Transverse colon (tissue), 4 donors: Measurements from ENCODE around the gene FCRL4. TPM values are rescaled to one million over a fixed set of nuclear protein-coding genes. Genes with fewer than 3 reads are reported as not detected.
"Not testable (repeated sequence)": the region's sequence is repeated elsewhere in the genome, so short reads cannot be mapped to it uniquely, and the experiment has no call there.

Source experiments
- DNase-seq: peaks from one replicate; pipeline ENCODE4 v3.0.0-alpha.2; 2019
- H3K27ac ChIP-seq, 4 donors: fragments of 200-600 bp; sonication (generic); 2 replicates each; pipeline ENCODE4 v1.5.1; 2016 to 2018; ENCODE audit warnings: inconsistent platforms in 4 of 4
- H3K27me3 ChIP-seq: fragments of 200-600 bp; sonication (generic); 2 replicates; pipeline ENCODE4 v1.5.1; 2017; ENCODE audit warnings: inconsistent platforms
- H3K36me3 ChIP-seq, 4 donors: fragments of 200-600 bp; sonication (generic); 2 replicates each; pipeline ENCODE4 v1.5.1; 2017 to 2019; ENCODE audit warnings: inconsistent platforms in 4 of 4
- H3K4me1 ChIP-seq, 4 donors: fragments of 200-600 bp; sonication (generic); 2 replicates each; pipeline ENCODE4 v1.5.1; 2017 to 2020; ENCODE audit warnings: inconsistent platforms in 4 of 4
- H3K4me3 ChIP-seq, 4 donors: fragments of 200-600 bp; sonication (generic); 1 replicate in 1 of 4; 2 replicates in 3 of 4; pipeline versions ENCODE4 v1.5.1 to v1.6.1; 2017 to 2019; ENCODE audit warnings: inconsistent platforms in 4 of 4
- H3K9me3 ChIP-seq, 2 donors: fragments of 200-600 bp; sonication (generic); 2 replicates each; pipeline ENCODE4 v1.5.1; 2017 to 2019; ENCODE audit warnings: inconsistent platforms in 2 of 2
- CTCF ChIP-seq, 5 experiments: fragments of 200-600 bp in 3 of 5; fragments of 450-650 bp in 2 of 5; sonication (generic) in 3 of 5; IDR thresholded peaks; 1 replicate in 2 of 5; 2 replicates in 3 of 5; pipeline ENCODE4 v1.5.1; 2016 to 2017; ENCODE audit warnings: antibody characterized with exemption in 5 of 5, inconsistent platforms in 3 of 5, mild to moderate bottlenecking in 2 of 5, moderate library complexity in 1 of 5
- EP300 ChIP-seq: sonication (generic); formaldehyde crosslinking; IDR thresholded peaks from one replicate; pipeline ENCODE4 v1.6.1; 2017; ENCODE audit warnings: antibody characterized with exemption, low read depth
- POLR2A ChIP-seq: fragments of 450-650 bp; IDR thresholded peaks from one replicate; pipeline ENCODE4 v1.6.1; 2016; ENCODE audit warnings: antibody characterized with exemption, mild to moderate bottlenecking, moderate library complexity
- POLR2AphosphoS5 ChIP-seq, 3 donors: sonication (generic); formaldehyde crosslinking; IDR thresholded peaks; one replicate each; pipeline ENCODE4 v1.6.1; 2016; ENCODE audit warnings: antibody characterized with exemption in 3 of 3
- WGBS, 2 donors: methylation state at CpG; one replicate each; pipeline ENCODE4 v1.1.5; 2018; ENCODE audit warnings: low coverage in 1 of 2; 5-methylcytosine and 5-hydroxymethylcytosine counted together
- in situ Hi-C, 4 donors: fragments of 200-750 bp; cut with MboI; loops; one replicate each; pipeline versions ENCODE4 v1.15.0 to v1.15.1; 2017; ENCODE audit warnings: low sequenced_read_pairs in 3 of 4, low pct_ligation_motif_present in 1 of 4, low pct_unique_long_range_greater_than_20kb in 1 of 4
- intact Hi-C: fragments of 100-400 bp; cut with DNase I; formaldehyde crosslinking; loops from one replicate; pipeline ENCODE4 v1.15.1; 2023; ENCODE audit warnings: low total_unique reads
- total RNA-seq, 4 donors: library from RNA; depleted of rRNA; stranded (reverse); fragments of >200 nt; gene quantifications; one replicate each; pipeline ENCODE4 v1.1.0, GENCODE V29; 2016

The FCRL4 gene
- total RNA-seq, 4 donors from 2014 or later: not detected

- DNase-seq: no peak
- 55 to 81% methylated on average over 2 of the region's 2 CpGs for whole genome bisulfite sequencing, 2 donors
Measured at GRCh38 chr1:157558119-157558518, 39.8 kb downstream of the FCRL4 start.

DNA sequence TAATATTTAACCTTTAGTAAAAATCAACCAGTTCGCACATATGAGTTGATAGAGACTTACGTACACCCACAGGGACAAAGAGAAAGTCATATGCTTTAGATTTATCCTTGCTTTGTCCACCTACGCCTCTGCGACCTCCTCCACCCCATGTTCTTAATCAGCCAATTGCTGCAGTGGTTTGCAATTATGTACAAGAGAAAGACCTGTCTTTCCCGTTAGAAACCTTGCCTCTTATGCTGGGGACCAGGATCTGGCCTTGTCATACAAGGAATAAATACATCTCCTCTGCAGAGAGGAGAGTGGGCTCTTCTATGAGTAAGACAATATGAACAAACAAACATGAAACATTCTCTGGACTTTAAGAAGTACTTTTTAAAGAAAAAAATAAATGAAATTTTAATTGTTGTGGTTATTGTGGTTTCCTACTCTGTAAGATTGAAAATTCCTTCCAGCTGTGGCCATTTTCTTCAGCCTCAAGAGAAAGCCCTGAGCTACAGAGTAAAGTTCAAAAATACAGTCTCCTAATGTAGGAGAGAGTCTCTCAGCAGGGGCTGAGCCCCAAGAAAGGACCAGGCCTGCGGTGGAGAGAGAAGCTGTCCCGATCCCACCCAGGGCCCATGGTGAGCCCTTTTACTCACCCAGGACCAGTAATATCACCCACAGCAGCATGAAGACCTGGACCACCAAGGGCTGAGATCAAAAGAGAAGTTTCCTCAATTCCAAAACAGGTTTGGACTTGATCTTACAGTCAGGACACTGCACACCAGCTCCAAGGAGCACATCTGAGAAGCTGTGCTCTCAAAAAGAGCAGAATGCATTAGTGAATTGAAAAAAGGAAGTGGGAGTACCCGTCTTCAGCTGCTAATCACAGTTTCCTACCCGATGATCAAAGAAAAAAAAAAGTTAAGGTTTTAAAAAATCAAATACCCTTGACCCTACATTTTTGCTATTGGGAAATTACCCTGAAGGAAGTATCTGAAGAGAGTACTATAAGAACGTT, 45.9 kb downstream of the FCRL4 start, which contains the start of gene FCRL5:
TSS of gene FCRL5 (minus strand) at position 822 of the 1,000 bp plus-strand sequence. CDS start at position 669, 153 bp downstream.
- in situ Hi-C loops (no loop called here), intact Hi-C loops (no loop called here)
- TF ChIP-seq POLR2AphosphoS5 (IDR thresholded peaks at IDR 0.05): no peak
- Histone ChIP-seq H3K36me3 (no peaks in the 10 kb centered on the region), H3K9me3 (no peaks in the 10 kb centered on the region), H3K27ac (no peak within 1 kb of the TSS), H3K4me1 (no peaks in the 10 kb centered on the region), H3K4me3 (no peak within 1 kb of the TSS), H3K27me3 (no peaks in the 10 kb centered on the region)
- no peak for DNase-seq
- 58 to 62% methylated on average over 6 to 10 of the region's 10 CpGs for WGBS, 2 donors

More at GRCh38 chr1:157558119-157558518, 39.8 kb downstream of the FCRL4 start:
- no peak for TF ChIP-seq EP300
- no peak for TF ChIP-seq CTCF (IDR thresholded peaks at IDR 0.05)
- TF ChIP-seq POLR2A: no peak
- no peak for TF ChIP-seq POLR2AphosphoS5 (IDR thresholded peaks at IDR 0.05)
- in situ Hi-C loops: no loop called here
- intact Hi-C loops: no loop called here
- Histone ChIP-seq H3K4me3 (no peak overlapping the region), H3K27ac (no peak overlapping the region), H3K27me3 (no peaks in the 10 kb centered on the region), H3K9me3 (no peaks in the 10 kb centered on the region), H3K4me1 (no peaks in the 10 kb centered on the region), H3K36me3 (no peaks in the 10 kb centered on the region)

DNA sequence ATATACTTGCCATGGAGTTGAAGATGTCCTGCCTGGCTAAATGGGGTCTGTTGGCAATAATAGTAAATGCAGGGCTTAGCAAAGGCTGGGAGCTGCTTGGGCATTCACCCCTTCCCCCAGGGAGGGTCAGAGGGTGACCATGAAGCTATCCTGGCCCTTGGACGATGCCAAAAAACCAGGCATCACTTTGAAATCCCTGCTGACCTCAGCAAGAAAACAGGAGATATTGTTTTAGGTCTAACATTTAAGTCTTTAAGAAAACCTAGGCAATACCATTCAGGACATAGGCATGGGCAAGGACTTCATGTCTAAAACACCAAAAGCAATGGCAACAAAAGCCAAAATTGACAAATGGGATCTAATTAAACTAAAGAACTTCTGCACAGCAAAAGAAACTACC, 49.8 kb downstream of the FCRL4 start:
- in situ Hi-C loops, H3K36me3 ChIP-seq, H3K27ac ChIP-seq, H3K4me1 ChIP-seq, H3K27me3 ChIP-seq, H3K4me3 ChIP-seq, DNase-seq, intact Hi-C loops, H3K9me3 ChIP-seq: not testable (repeated sequence)
- WGBS, 2 donors: 87% methylated on average over 1 of the region's 1 CpG; no CpG with 5 or more reads in 1 of the 2 donors

GRCh38 chr1:157542676-157543075, 55.2 kb downstream of the FCRL4 start:
- no peak for TF ChIP-seq CTCF (IDR thresholded peaks at IDR 0.05)
- no peak for TF ChIP-seq POLR2AphosphoS5 (IDR thresholded peaks at IDR 0.05)
- no peak for TF ChIP-seq EP300
- no peak for TF ChIP-seq POLR2A
- H3K4me3 ChIP-seq: no peak overlapping the region
- no peak for DNase-seq
- H3K27ac ChIP-seq: no peak overlapping the region
- in situ Hi-C loops: no loop called here
- no peaks in the 10 kb centered on the region for H3K4me1 ChIP-seq
- H3K27me3 ChIP-seq: no peaks in the 10 kb centered on the region
- no peaks in the 10 kb centered on the region for H3K9me3 ChIP-seq
- 67 to 83% methylated on average over 3 to 6 of the region's 6 CpGs for WGBS, 2 donors
- H3K36me3 ChIP-seq: no peaks in the 10 kb centered on the region
- intact Hi-C loops: no loop called here

- no peaks in the 10 kb centered on the region for H3K9me3 ChIP-seq
- in situ Hi-C loops: no loop called here
- no peak overlapping the region for H3K4me3 ChIP-seq
- DNase-seq: no peak
- TF ChIP-seq CTCF (IDR thresholded peaks at IDR 0.05) (no peak), POLR2AphosphoS5 (IDR thresholded peaks at IDR 0.05) (no peak), EP300 (no peak), POLR2A (no peak)
- WGBS, 2 donors: 76 to 93% methylated on average over 3 of the region's 3 CpGs
- intact Hi-C loops: no loop called here
- no peaks in the 10 kb centered on the region for H3K36me3 ChIP-seq
- no peak overlapping the region for H3K27ac ChIP-seq
- H3K27me3 ChIP-seq: no peaks in the 10 kb centered on the region
- no peaks in the 10 kb centered on the region for H3K4me1 ChIP-seq
Measured at GRCh38 chr1:157540852-157541251, 57.0 kb downstream of the FCRL4 start.
